Pancreas (tissue), 10 donors: ENCODE data around the gene MAPK12. TPM values are rescaled to one million over a fixed set of nuclear protein-coding genes. Genes with fewer than 3 reads are reported as not detected.
"Not testable (repeated sequence)": the region's sequence is repeated elsewhere in the genome, so short reads cannot be mapped to it uniquely, and the experiment has no call there.

Source experiments
- ATAC-seq, 4 donors: fragments of 200-7000 bp; cut with Tn5 transposase; one replicate each; pipeline versions ENCODE4 v1.8.0 to v1.9.1; 2020; ENCODE audit warnings: mild to moderate bottlenecking in 4 of 4, moderate library complexity in 4 of 4
- DNase-seq, 6 donors: peaks; one replicate each; pipeline ENCODE4 v3.0.0-alpha.2; 2020
- FAIRE-seq: peaks from 2 replicates; lab custom pipeline; 2012; peaks lifted over from hg19 to GRCh38; lab: Jason Lieb, UNC
- H3K27ac ChIP-seq, 4 donors: fragments of 200-600 bp; sonication (generic); 1 replicate in 3 of 4; 2 replicates in 1 of 4; pipeline versions ENCODE4 v1.5.0 to v1.8.0; 2020
- H3K27me3 ChIP-seq, 4 donors: fragments of 200-600 bp; one replicate each; pipeline ENCODE4 v1.8.0; 2021
- H3K36me3 ChIP-seq, 3 donors: fragments of 200-600 bp; sonication (generic) in 1 of 3; one replicate each; pipeline versions ENCODE4 v1.5.0 to v1.8.0; 2020 to 2021
- H3K4me1 ChIP-seq, 3 donors: fragments of 200-600 bp; one replicate each; pipeline ENCODE4 v1.8.0; 2021
- H3K4me3 ChIP-seq, 4 donors: fragments of 200-600 bp; sonication (generic) in 2 of 4; one replicate each; pipeline versions ENCODE4 v1.5.0 to v1.8.0; 2020 to 2021
- H3K9me3 ChIP-seq, 4 donors: fragments of 200-600 bp; one replicate each; pipeline ENCODE4 v1.8.0; 2021
- WGBS, 2 donors: extraction: QIAGEN DNeasy Blood & Tissue Kit; methylation state at CpG; one replicate each; pipeline ENCODE4 v1.1.7; 2013; 5-methylcytosine and 5-hydroxymethylcytosine counted together
- intact Hi-C, 3 donors: fragments of 100-400 bp; cut with DNase I; formaldehyde crosslinking; loops; one replicate each; pipeline versions ENCODE4 v1.11.1 to v1.14.2; 2022
- polyA plus RNA-seq, 2 donors: library from polyadenylated mRNA; stranded (reverse); fragments of 200-250 nt; gene quantifications; one replicate each; pipeline ENCODE4 v1.2.3, GENCODE V29; 2013
- total RNA-seq, 6 donors: library from RNA; stranded (reverse); fragmentation: NEBNext Ultra II Directional in 4 of 6; extraction: Animal tissue kit (Norgen Biotek cat#: 25700) in 4 of 6; gene quantifications; one replicate each; pipeline versions ENCODE4 v1.2.1 to v1.2.4, GENCODE V29; 2021 to 2023
- TF ChIP-seq, protein P1 (sequence below), 4 donors: fragments of 200-600 bp; sonication (generic) in 3 of 4; IDR thresholded peaks; one replicate each; pipeline versions ENCODE4 v1.5.0 to v1.8.0; 2021; ENCODE audit warnings: antibody characterized with exemption in 4 of 4
- donor health status: healthy with polysubstance abuse.
- donor health status: DM: no; HTN: no; CAD: no; lungs with moderate emphysema.
- donor health status: DM: no; HTN: no; CAD: no.
- donor health status: control.
- donor health status: control.
- donor health status: Bipolar disorder and iron deficiency.
- donor health status: DM: yes; HTN: yes; CAD: no.
- donor health status: DM: no; HTN: no; CAD: no.
- donor health status: DM: no; HTN: no; CAD: no.
- donor health status: DM: yes; HTN: yes; CAD: no.

MAPK12 gene
- total and polyA plus RNA-seq, 8 donors = 0.88 to 19.2 (median 2.4) TPM

DNA sequence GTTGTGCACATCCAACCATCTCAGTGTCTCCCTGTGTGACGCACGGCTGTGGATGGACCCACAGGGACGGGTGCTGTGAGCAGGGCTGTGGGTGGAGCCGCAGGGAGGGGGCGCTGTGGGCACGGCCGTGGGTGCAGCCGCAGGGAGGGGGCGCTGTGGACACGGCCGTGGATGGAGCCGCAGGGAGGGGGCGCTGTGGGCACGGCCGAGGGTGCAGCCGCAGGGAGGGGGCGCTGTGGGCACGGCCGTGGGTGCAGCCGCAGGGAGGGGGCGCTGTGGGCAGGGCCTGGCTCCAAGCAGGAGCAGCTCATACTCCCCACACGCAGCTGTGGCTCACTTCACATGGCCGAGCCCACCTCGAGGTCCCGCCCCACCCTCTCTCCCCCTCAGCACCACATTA lies 14.7 kb upstream of the MAPK12 start:
- FAIRE-seq (no peak), DNase-seq (peak in 5 of 6 donors; percentile 51 to 77 (median 59)), ATAC-seq (peak; percentile 39 to 67 (median 64))
- intact Hi-C loops = loop anchor here in 2 of 3 donors (5.0 to 10.0 kb wide), 2 partner anchors 49 to 66 kb away; partner anchors contain the start of genes DENND6B (in 1 of the 2) and PPP6R2 (in 1 of the 2)
- 72 to 73% methylated on average over 24 to 25 of the region's 25 CpGs for WGBS, 2 donors
- Histone ChIP-seq H3K36me3 (peaks cover 0 to 42% (median 34%) of the 10 kb centered on the region in 3 donors), H3K27me3 (no peaks in the 10 kb centered on the region), H3K4me1 (peaks cover 4 to 9% (median 8%) of the 10 kb centered on the region in 3 donors), H3K4me3 (no peak overlapping the region), H3K9me3 (no peaks in the 10 kb centered on the region), H3K27ac (no peak overlapping the region)
- TF ChIP-seq, protein P1, sequence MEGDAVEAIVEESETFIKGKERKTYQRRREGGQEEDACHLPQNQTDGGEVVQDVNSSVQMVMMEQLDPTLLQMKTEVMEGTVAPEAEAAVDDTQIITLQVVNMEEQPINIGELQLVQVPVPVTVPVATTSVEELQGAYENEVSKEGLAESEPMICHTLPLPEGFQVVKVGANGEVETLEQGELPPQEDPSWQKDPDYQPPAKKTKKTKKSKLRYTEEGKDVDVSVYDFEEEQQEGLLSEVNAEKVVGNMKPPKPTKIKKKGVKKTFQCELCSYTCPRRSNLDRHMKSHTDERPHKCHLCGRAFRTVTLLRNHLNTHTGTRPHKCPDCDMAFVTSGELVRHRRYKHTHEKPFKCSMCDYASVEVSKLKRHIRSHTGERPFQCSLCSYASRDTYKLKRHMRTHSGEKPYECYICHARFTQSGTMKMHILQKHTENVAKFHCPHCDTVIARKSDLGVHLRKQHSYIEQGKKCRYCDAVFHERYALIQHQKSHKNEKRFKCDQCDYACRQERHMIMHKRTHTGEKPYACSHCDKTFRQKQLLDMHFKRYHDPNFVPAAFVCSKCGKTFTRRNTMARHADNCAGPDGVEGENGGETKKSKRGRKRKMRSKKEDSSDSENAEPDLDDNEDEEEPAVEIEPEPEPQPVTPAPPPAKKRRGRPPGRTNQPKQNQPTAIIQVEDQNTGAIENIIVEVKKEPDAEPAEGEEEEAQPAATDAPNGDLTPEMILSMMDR (IDR thresholded peaks at IDR 0.05) = peak in 2 of 4 donors; percentile 25 to 27

DNA sequence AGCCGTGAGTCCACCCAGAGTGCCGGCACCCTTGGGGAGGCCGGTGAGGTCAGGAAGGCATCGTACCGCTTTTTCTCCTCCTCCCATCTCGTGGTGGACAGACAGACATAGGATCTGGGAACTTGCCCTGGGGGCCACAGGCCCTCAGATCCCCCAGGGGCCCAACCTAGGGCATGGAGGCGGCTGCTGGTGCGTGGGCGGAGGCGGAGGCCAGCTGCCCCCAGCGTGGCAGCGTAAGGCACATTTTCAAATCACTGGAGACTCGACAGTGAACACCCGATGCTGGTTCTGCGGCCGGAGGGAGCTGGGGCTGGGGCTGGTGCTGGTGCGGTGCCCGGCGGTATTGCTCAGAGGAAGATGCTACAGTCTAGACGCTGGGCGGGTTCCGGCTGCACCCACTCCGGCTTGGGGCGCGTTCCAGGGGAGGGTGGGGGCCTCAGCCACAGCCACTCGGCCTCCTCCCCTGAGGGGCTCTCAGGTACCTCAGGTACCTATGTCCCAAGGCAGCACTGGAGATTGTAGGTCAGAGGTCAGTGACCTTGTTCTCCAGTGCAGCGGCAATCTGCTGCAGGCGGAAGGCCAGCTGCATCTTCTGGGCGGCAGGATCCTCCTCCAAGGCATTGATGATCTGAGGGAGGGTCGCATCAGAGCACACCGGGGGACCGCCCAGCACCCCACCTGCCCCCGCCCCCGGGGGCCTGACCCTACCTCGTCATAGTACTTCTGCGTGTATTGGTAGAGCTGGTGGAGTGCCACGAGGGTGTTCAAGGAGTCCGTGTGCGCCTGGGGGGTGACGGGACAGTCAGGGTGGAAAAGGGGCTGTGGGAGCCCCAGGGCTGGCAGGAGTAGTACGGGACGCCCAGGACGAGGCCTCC lies 13.9 kb upstream of the MAPK12 start:
- no peak for ATAC-seq
- intact Hi-C loops = loop anchor here in 2 of 3 donors (5.0 to 10.0 kb wide), 2 partner anchors 49 to 67 kb away; partner anchors contain the start of genes DENND6B (in 1 of the 2) and PPP6R2 (in 1 of the 2)
- Histone ChIP-seq H3K27ac (no peak overlapping the region), H3K9me3 (no peaks in the 10 kb centered on the region), H3K36me3 (peaks cover 0 to 36% (median 28%) of the 10 kb centered on the region in 3 donors), H3K27me3 (no peaks in the 10 kb centered on the region), H3K4me3 (no peak overlapping the region), H3K4me1 (peaks cover 7 to 16% (median 15%) of the 10 kb centered on the region in 3 donors)
- TF ChIP-seq, protein P1 (IDR thresholded peaks at IDR 0.05) = no peak
- DNase-seq = no peak
- no peak for FAIRE-seq
- WGBS, 2 donors = 92 to 93% methylated on average over 43 of the region's 43 CpGs

DNA sequence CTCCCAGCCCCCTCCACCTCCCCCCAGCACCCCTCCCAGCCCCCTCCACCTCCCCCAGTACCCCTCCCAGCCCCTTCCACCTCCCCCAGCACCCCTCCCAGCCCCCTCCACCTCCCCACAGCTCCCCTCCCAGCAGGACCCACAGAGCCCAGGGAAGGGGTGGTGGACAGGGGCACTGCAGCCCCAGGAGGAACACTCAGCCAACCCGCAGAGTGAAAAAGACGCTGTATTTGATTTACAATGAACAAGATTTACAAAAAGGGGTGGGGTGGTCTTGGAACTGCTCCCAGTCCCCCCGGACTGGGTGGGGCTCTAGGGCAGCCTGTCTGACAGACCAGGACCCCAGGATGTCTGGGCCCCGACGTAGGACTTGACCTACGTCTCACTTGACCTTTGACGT lies 13.3 kb upstream of the MAPK12 start:
- Histone ChIP-seq H3K4me3 (no peak overlapping the region), H3K27ac (no peak overlapping the region), H3K4me1 (peaks cover 7 to 18% (median 16%) of the 10 kb centered on the region in 3 donors), H3K36me3 (peaks cover 0 to 29% (median 25%) of the 10 kb centered on the region in 3 donors), H3K27me3 (no peaks in the 10 kb centered on the region), H3K9me3 (no peaks in the 10 kb centered on the region)
- FAIRE-seq (no peak), ATAC-seq (no peak), DNase-seq (no peak)
- intact Hi-C loops = loop anchor here in 2 of 3 donors (5.0 to 10.0 kb wide), 2 partner anchors 50 to 68 kb away; partner anchors contain the start of genes DENND6B (in 1 of the 2) and PPP6R2 (in 1 of the 2)
- 72 to 75% methylated on average over 7 of the region's 7 CpGs for WGBS, 2 donors
- TF ChIP-seq, protein P1 (IDR thresholded peaks at IDR 0.05) = no peak

DNA sequence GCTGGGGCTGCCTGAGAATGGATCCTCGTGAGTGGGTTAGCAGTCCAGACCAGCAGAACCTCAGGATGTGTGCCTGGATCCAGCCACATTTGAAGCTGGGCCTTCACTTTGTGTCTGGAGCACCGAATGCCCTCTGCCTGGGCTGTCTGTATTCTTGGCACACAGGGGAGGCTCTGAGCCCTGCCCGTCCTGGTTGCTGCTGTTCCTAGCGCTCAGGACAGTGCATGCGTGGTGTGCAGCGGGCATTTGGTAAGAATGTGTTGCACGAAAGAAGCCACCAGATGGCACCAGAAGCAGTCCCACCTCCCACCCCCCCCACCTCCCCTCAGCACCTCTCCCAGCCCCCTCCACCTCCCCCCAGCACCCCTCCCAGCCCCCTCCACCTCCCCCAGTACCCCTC lies 12.8 kb upstream of the MAPK12 start:
- peaks cover 8 to 21% (median 18%) of the 10 kb centered on the region in 3 donors for H3K4me1 ChIP-seq
- intact Hi-C loops = loop anchor here in 1 of 3 donors (10.0 kb wide), 1 partner anchor 50 kb away; the partner anchor contains the start of gene DENND6B

DNA sequence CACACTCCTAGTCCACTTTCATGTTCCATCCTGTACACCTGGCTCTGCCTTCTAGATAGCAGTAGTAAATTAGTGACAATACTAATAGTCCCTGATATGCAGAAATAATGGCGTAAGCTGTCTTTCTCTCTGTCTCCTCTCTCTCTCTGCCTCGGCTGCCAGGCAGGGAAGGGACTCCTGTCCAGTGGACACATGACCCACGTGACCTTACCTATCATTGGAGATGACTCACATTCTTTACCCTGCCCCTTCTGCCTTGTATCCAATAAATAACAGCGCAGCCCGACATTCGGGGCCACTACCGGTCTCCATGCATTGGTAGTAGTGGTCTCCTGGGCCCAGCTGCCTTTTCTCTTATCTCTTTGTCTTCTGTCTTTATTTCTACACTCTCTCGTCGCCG lies 12.3 kb upstream of the MAPK12 start:
- H3K4me1 ChIP-seq = peaks cover 13 to 24% (median 23%) of the 10 kb centered on the region in 3 donors
- not testable (repeated sequence) for H3K4me3 ChIP-seq, DNase-seq, FAIRE-seq, H3K27ac ChIP-seq, ATAC-seq, H3K9me3 ChIP-seq, H3K27me3 ChIP-seq
- H3K36me3 ChIP-seq = peaks cover 0 to 22% (median 19%) of the 10 kb centered on the region in 3 donors
- 75 to 76% methylated on average over 10 of the region's 10 CpGs for WGBS, 2 donors
- intact Hi-C loops = loop anchor here in 1 of 3 donors (10.0 kb wide), 1 partner anchor 51 kb away; the partner anchor contains the start of gene DENND6B

More for the DNA sequence above, 12.8 kb upstream of the MAPK12 start:
- H3K27ac ChIP-seq = no peak overlapping the region
- H3K9me3 ChIP-seq = no peaks in the 10 kb centered on the region
- ATAC-seq (peak in 3 of 4 donors; percentile 29 to 44 (median 40)), FAIRE-seq (no peak), DNase-seq (peak in 1 of 6 donors; percentile 63)
- 15 to 20% methylated on average over 7 of the region's 7 CpGs for WGBS, 2 donors
- H3K27me3 ChIP-seq = no peaks in the 10 kb centered on the region
- H3K36me3 ChIP-seq = peaks cover 0 to 25% (median 24%) of the 10 kb centered on the region in 3 donors
- no peak overlapping the region for H3K4me3 ChIP-seq
- TF ChIP-seq, protein P1 (IDR thresholded peaks at IDR 0.05) = peak in 1 of 4 donors; percentile 5

DNA sequence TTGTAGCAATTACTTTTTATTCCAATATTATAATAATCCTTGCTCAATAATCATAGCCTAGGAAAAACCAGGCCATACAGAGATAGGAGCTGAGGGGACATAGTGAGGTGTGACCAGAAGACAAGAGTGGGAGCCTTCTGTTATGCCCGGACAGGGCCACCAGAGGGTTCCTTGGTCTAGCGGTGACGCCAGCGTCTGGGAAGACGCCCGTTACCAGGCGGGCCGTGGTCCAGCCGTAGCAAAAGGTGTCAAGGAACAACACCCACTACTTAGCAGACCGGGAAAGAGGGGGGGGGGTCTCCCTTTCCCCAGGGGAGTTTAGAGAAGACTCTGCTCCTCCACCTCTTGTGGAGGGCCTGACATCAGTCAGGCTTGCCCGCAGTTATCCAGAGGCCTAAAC lies 11.9 kb upstream of the MAPK12 start:
- 57 to 61% methylated on average over 11 of the region's 11 CpGs for WGBS, 2 donors
- intact Hi-C loops = loop anchor here in 1 of 3 donors (10.0 kb wide), 1 partner anchor 51 kb away; the partner anchor contains the start of gene DENND6B
- FAIRE-seq, H3K27ac ChIP-seq, H3K27me3 ChIP-seq, H3K4me3 ChIP-seq, ATAC-seq, H3K9me3 ChIP-seq, DNase-seq: not testable (repeated sequence)
- Histone ChIP-seq H3K36me3 (peaks cover 0 to 19% (median 15%) of the 10 kb centered on the region in 3 donors), H3K4me1 (peaks cover 17 to 26% (median 25%) of the 10 kb centered on the region in 3 donors)
